Esophagus squamous epithelium (tissue), 5 donors: ENCODE results near the gene RGS12. TPM values are rescaled to one million over a fixed set of nuclear protein-coding genes. Genes with fewer than 3 reads are reported as not detected.

Experiments
- DNase-seq: peaks from one replicate; lab custom pipeline; 2025; lab: John Stamatoyannopoulos, UW
- H3K27ac ChIP-seq, 4 donors: fragments of 200-600 bp; sonication (generic); one replicate each; pipeline ENCODE4 v1.5.1; 2016 to 2019; ENCODE audit warnings: mild to moderate bottlenecking in 1 of 4
- H3K27me3 ChIP-seq, 4 donors: fragments of 200-600 bp; sonication (generic); 1 replicate in 3 of 4; 2 replicates in 1 of 4; pipeline versions ENCODE4 v1.5.1 to v1.6.0; 2017 to 2021; ENCODE audit warnings: antibody characterized with exemption in 1 of 4
- H3K36me3 ChIP-seq, 3 donors: fragments of 200-600 bp; sonication (generic); one replicate each; pipeline ENCODE4 v1.5.1; 2016 to 2019
- H3K4me1 ChIP-seq, 3 donors: fragments of 200-600 bp; sonication (generic); one replicate each; pipeline ENCODE4 v1.5.1; 2017 to 2019
- H3K4me3 ChIP-seq, 4 donors: fragments of 200-600 bp; sonication (generic); 1 replicate in 3 of 4; 2 replicates in 1 of 4; pipeline ENCODE4 v1.5.1; 2016 to 2019; ENCODE audit warnings: mild to moderate bottlenecking in 2 of 4, moderate library complexity in 1 of 4
- H3K9me3 ChIP-seq, 3 donors: fragments of 200-600 bp; sonication (generic); one replicate each; pipeline ENCODE4 v1.5.1; 2016 to 2019
- POLR2A ChIP-seq, 4 donors: fragments of 450-650 bp; IDR thresholded peaks; one replicate each; pipeline ENCODE4 v1.6.1; 2017; ENCODE audit warnings: antibody characterized with exemption in 4 of 4, mild to moderate bottlenecking in 4 of 4, moderate library complexity in 3 of 4
- WGBS, 2 donors: methylation state at CpG; one replicate each; pipeline ENCODE4 v1.1.5; 2018; 5-methylcytosine and 5-hydroxymethylcytosine counted together
- intact Hi-C: fragments of 100-400 bp; cut with DNase I; formaldehyde crosslinking; loops from one replicate; pipeline ENCODE4 v1.15.0; 2022
- total RNA-seq, 4 donors: library from RNA; depleted of rRNA; stranded (reverse); fragments of >200 nt; gene quantifications; one replicate each; pipeline ENCODE4 v1.1.0, GENCODE V29; 2016
- TF ChIP-seq, protein P1 (sequence below), 6 experiments: fragments of 450-650 bp in 4 of 6; fragments of 200-600 bp in 2 of 6; sonication (generic) in 2 of 6; IDR thresholded peaks; one replicate each; pipeline ENCODE4 v1.5.1; 2016 to 2019; ENCODE audit warnings: antibody characterized with exemption in 6 of 6, mild to moderate bottlenecking in 4 of 6, moderate library complexity in 4 of 6
- donor health status: DM: yes; HTN: yes; CAD: no.

Gene RGS12
- total RNA-seq, 4 donors from 2014 or later = 39.0 to 74.7 (median 69.9) TPM

DNA sequence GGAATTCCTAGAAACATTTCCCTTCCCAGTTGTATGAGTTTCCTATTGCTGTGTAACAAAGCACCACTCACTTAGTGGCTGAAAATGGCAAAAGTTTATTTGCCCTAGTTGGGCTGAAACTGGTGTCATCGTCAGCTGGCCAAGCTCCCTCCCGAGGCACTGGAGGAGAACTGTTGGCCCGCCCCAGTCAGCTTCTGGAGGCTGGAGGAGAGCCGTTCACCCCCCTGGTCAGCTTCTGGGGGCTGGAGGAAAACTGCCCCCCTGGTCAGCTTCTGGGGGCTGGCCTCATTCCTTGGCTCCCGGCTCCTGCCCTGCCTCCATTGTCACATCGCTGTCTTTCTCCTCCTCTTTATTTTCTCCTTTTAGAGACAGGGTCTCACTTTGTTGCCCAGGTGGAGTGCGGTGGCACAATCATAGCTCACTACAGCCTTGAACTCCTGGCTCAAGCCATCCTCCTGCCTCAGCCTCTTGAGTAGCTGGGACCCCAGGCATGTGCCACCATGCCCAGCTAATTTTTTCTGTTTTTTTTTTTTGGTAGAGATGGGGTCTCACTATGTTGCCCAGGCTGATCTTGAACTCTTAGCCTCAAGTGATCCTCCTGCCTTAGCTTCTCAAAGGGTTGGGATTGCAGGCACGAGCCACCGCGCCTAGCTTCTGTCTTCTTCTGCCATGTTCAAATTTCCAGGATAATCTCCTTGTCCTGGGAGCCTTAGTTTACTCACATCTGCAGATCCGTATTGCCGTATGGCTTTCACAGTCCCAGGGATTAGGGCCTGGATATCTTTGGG is 3.2 kb downstream of the RGS12 start:
- Histone ChIP-seq H3K4me3 (no peak overlapping the region), H3K9me3 (peaks cover 0 to 7% (median 6%) of the 10 kb centered on the region in 3 donors), H3K4me1 (peaks cover 4 to 56% (median 30%) of the 10 kb centered on the region in 3 donors), H3K36me3 (no peaks in the 10 kb centered on the region), H3K27me3 (no peaks in the 10 kb centered on the region), H3K27ac (no peak overlapping the region)
- WGBS, 2 donors = 93 to 96% methylated on average over 9 to 12 of the region's 12 CpGs
- TF ChIP-seq POLR2A (IDR thresholded peaks at IDR 0.05) = no peak
- TF ChIP-seq, protein P1, sequence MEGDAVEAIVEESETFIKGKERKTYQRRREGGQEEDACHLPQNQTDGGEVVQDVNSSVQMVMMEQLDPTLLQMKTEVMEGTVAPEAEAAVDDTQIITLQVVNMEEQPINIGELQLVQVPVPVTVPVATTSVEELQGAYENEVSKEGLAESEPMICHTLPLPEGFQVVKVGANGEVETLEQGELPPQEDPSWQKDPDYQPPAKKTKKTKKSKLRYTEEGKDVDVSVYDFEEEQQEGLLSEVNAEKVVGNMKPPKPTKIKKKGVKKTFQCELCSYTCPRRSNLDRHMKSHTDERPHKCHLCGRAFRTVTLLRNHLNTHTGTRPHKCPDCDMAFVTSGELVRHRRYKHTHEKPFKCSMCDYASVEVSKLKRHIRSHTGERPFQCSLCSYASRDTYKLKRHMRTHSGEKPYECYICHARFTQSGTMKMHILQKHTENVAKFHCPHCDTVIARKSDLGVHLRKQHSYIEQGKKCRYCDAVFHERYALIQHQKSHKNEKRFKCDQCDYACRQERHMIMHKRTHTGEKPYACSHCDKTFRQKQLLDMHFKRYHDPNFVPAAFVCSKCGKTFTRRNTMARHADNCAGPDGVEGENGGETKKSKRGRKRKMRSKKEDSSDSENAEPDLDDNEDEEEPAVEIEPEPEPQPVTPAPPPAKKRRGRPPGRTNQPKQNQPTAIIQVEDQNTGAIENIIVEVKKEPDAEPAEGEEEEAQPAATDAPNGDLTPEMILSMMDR (IDR thresholded peaks at IDR 0.05) = no peak
- intact Hi-C loops = no loop called here
- no peak for DNase-seq

DNA sequence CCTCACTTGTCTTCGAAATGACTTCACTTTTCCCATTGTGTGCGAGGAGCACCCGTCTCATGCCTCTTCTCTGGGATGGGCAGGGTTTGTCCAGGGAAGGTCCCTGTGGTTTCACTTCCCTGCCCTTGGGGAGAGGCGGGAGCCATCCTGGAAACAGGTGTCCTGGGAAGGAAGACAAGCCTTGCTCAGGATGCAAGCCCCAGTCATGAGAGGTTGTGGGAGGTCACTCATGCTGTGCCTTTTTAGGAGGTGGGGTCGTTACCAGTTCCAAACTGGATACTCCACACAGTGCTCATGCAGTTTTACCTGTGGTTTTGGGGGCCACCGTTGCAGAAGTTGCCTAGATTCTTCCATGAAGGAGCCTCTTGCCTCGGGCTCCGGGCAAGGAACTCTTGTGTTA is 3.8 kb downstream of the RGS12 start:
- no peak overlapping the region for H3K4me3 ChIP-seq
- no peaks in the 10 kb centered on the region for H3K36me3 ChIP-seq
- TF ChIP-seq, protein P1 (IDR thresholded peaks at IDR 0.05) = no peak
- TF ChIP-seq POLR2A (IDR thresholded peaks at IDR 0.05) = no peak
- 85 to 91% methylated on average over 5 to 6 of the region's 8 CpGs for WGBS, 2 donors
- H3K27me3 ChIP-seq = no peaks in the 10 kb centered on the region
- H3K4me1 ChIP-seq = peaks cover 0 to 55% (median 25%) of the 10 kb centered on the region in 3 donors
- H3K9me3 ChIP-seq = peaks cover 0 to 7% (median 6%) of the 10 kb centered on the region in 3 donors
- no peak overlapping the region for H3K27ac ChIP-seq
- intact Hi-C loops = no loop called here
- no peak for DNase-seq

DNA sequence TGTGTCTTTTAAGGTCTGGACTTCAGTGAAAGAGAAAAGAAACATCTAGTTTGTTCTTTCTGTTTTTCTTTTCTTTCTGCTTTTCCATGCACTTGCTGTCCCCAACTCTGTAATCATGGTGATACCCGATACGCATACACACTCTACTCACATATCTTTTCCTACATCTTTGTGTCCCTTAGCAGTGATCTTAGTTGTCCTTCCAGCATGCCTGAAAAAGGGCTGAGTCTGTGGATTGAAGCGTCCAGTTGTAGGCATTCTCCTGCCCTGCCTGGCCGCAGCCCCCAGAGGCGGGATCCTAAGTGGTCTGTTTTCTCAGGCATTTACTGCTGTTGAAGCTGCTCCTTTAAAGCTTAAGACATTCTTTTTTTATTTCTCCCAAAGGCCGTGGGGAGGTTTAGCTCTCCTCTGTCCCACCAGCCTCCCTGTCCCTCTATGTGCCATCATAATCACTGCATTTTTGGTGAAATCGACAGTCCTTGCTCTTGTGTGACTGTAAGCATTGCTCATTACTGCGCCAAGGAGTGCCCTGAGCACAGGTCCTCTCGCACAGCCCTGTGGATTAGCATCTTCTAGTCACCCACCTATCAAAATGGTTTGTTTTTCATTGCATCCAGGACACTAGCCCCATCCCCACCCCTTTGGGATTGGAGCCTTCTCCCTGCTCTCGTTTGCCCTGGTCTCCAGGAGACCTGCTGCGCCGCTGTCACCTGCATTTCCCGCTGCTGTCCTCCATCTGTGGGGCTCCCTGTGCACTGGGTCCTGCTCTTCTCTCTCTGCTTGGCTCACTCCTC is 4.4 kb downstream of the RGS12 start:
- no peak for DNase-seq
- TF ChIP-seq, protein P1 (IDR thresholded peaks at IDR 0.05) = no peak
- TF ChIP-seq POLR2A (IDR thresholded peaks at IDR 0.05) = no peak
- Histone ChIP-seq H3K9me3 (peaks cover 0 to 7% (median 6%) of the 10 kb centered on the region in 3 donors), H3K4me1 (peaks cover 0 to 56% (median 27%) of the 10 kb centered on the region in 3 donors), H3K4me3 (no peak overlapping the region), H3K27me3 (no peaks in the 10 kb centered on the region), H3K36me3 (no peaks in the 10 kb centered on the region), H3K27ac (no peak overlapping the region)
- WGBS, 2 donors = 90 to 96% methylated on average over 13 of the region's 13 CpGs
- intact Hi-C loops = no loop called here

DNA sequence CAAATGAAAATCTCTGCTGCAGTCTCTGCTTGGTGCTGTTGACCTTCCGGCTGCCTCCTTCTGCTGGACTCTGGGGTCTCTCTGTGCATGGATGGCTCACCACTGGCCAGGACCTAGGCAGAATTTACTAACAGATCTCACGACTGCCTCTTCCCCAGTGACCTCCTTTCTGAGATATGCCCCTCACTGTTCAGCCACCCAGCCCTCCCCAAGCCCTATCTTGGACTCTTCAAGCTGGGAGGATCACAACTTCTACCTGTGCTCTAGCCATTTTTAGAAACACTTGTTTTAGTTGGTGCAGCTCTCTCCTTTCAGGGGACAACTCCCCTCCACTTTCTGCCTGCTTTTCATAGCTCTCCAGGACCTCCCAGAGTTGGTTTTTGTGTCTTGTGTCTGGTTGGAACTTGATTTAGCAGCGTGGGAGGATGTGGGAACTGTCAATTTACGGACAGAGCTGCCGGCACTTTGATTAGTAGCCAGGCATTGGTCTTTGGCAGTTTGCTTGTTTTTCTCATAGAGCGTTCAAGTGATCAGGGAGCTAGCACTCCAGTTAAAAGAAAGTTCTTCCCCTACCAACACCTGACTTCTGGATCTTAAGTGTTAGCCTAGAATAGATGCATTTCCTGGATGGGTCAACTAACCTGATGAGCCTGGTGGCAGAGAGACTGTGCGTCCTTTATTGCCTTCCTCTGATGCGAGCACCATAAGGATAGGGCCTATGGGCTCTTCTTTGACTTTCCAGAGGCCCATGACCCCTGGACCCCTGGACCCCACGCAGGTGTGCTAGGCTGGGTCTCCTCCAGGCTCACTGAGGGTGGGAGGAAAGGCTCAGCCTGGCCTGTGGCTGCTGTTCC is 6.5 kb downstream of the RGS12 start:
- Histone ChIP-seq H3K36me3 (no peaks in the 10 kb centered on the region), H3K27ac (no peak overlapping the region), H3K4me3 (no peak overlapping the region), H3K27me3 (no peaks in the 10 kb centered on the region), H3K4me1 (peaks cover 0 to 58% (median 21%) of the 10 kb centered on the region in 3 donors), H3K9me3 (peaks cover 0 to 7% (median 6%) of the 10 kb centered on the region in 3 donors)
- WGBS, 2 donors = 44 to 46% methylated on average over 7 to 9 of the region's 9 CpGs
- DNase-seq = no peak
- intact Hi-C loops = no loop called here
- TF ChIP-seq POLR2A (IDR thresholded peaks at IDR 0.05) = no peak
- TF ChIP-seq, protein P1 (IDR thresholded peaks at IDR 0.05) = no peak
